GM18499 (cell line): Measurements from ENCODE around the gene KIF26B.

Experiments
- ATAC-seq: cut with Tn5 transposase; IDR thresholded peaks from one replicate; pipeline ENCODE4 v1.9.1; 2021; ENCODE audit warnings: moderate number of reproducible peaks; ENCODE audit not compliant: insufficient read depth, unreplicated experiment

KIF26B gene

DNA sequence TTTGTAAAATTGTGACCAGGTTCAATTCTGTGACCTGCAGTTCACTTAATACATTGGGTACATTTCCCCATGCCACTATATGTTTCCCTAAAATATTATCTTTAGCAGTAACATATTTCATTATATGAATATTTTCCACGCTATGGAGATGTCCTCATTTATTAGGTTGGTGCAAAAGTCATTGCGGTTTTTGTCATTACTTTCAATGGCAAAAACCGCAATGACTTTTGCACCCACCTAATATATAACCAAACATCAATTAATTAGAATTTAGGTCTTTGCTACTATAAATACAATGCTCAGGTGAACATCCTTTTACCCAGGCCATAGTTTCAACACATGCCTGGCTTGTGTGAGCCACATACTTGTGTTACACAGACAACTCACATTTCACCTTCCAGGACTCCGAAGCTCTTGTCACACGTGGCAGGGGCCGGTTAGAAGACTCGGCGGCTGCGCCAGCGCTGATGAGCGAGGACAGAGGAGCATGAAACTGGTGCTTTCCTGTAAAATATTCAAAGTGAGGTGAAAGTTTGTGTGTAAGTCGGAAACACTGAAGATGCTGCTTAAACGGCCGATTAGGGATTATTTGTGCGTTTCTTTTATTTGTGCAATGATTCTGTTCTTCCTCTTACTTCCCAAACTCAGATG lies 215.5 kb downstream of the KIF26B start:
- ATAC-seq: no peak

DNA sequence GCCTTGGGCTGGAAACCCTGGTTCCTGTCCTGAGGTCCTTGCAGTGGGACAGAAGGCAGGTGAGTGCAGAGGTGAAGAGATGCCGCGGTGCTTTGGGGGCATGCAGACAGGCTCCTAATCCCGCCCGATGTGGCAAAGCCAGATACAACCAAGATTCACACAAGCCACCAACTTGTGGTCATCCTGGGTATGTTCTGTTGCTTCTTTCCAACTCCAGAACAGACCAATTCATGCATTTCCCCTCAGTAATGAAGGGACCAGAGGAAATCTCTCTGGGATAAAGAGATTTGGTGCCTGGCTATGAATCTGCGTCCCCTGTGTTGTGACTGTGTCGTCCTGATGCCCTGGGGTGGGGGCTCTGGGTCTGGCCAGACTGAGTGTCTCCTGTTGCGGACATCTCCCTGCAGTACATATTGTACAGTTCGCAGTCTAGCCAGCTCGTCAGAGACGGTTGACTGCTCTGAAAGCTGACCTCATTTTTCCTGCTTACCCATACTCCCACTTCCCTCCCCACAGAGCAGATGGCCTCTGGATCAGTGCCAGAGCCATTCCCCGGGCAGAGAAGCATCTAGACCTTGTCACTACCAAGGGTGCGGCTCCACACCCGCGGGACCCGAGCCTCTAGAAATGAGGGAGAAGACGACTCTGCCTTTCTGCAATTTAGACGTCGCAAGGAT lies 216.3 kb downstream of the KIF26B start:
- ATAC-seq: no peak

DNA sequence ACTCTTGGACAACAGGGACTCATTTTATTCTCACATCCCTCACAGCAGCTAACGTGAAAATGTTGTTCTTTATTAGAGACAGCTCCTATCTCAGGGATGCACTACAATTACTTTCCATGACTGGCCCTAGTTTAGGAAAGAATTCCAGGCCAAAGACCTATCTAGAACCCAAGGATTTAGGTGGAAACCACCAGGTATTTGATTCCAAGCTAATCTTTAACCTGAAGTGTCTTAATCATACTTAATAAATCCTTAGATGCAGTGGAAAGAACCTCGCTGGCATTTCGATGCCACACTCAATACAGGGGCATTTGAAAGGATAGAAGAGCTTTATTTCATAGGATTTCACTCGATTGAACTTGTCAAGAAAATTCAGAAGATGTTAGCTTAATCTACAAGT lies 218.3 kb downstream of the KIF26B start:
- ATAC-seq: no peak

DNA sequence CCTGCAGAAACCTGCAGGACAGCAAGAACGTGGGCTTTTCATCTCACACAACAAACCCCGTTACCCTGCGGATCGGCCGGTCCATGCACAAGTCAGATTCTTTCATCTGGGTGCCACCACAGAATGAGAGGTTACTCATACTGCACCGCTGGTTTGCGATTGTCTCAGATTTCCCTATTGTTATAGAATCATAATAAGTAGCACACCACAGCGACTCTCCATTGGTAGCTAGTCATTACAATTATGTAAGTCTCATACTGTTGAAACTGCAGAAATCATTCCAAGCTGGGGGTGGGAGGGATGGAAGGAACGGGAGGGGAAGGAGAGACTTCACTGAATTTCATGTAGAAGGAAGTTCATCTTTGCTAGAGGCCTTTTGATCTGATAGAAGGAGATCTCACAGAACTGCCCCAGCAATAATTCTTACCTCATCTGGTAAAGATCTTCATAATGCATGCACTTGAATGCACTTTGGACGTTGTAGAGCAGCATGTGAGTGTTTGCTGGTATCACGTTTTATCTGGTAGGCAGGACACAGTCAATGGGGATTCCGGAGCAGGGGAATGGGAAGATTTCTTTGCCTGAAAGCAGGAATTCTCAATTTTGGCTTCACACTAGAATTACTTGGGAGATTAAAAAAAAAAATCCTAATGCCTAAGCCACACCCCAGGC lies 221.1 kb downstream of the KIF26B start:
- ATAC-seq: no peak

DNA sequence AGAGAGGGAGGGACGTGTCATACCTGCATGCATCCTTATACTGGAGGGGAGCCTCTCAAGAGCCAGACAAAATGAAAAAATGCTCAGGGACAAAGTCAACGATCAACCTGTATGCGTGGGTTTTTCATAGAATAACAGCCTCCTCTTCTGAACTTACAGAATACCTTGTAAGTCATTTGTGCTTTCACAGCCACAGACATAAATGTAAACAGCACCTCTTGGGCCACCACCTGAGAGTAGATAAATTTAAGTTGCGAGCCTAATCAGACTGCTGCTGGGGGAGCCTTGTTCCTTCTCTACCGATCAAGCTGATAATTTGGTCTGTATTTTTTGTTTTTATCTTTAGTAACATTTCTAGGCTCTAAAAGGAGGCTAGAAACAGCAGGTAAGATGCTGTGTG lies 223.1 kb downstream of the KIF26B start:
- ATAC-seq: no peak

DNA sequence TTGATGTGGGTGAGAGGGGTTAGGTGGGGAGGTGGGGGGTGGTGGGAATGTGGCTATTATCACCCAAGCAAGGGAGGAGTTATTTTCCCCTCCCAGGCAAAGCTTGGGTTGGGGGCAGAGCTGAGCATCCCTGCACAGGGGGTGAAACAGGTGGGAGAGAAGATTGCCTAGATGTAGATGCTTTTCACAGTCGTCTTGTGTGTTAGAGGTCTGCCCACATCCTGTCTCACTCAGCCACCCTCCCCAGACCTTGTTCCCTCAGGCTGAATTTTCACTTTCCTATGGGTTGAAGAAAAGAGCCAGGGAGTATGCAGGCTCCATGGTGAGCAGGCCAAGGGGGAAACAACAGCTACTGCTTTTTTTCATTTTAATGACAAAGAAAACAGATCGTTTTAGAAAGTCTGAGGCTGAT lies 223.5 kb downstream of the KIF26B start:
- ATAC-seq: no peak

DNA sequence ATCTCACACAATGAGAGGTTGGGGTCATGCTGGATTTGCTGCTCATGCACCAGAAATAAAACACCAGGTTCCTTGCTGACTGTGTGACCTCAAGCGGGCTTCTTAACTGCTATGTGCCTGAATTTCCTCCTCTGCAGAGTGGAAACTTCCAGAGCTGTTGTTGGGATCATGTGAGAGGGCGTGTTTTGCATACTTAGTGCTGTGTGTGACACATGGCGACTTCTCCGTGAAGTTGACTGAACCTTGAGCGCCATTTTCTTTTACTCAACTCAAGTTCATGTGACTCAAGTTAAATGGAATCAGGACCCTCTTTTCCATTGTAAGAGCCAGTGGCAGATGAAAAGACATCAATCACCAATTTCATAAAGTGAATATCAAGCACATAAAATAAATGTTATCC lies 224.0 kb downstream of the KIF26B start:
- no peak for ATAC-seq

DNA sequence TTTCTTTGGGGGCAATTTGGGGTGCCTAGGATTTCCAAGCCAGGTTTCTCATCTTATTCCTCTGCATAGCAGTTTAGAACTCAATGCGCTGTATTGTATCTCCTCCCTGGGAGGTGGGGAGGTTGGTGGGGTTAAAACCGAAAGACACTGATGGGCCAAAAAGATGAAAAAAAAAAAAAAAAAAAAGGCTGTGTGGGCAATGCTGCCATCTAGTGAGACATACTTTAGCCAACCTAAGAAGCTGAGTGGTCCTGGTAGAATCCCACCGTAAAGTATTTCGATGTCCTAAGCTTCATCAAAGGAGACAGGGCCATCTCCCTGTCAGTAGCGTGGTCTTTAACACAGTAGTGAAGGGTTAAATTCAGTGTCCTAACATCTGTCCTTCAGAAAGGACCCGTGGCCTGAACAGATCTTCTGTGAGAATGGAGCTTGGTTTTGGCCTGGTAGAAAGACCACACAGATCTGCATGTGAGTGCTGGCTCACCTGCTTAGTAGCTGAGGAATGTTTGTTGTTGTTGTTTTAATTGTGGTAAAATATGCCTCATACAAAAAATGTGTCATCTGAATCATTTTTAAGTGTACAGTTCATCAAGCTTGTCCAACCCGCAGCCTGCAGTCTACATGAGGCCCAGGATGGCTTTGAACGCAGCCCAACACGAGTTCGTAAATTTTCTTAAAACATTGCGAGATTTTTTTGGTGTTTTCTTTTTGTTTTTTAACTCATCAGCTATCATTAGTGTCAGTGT lies 226.2 kb downstream of the KIF26B start:
- no peak for ATAC-seq

DNA sequence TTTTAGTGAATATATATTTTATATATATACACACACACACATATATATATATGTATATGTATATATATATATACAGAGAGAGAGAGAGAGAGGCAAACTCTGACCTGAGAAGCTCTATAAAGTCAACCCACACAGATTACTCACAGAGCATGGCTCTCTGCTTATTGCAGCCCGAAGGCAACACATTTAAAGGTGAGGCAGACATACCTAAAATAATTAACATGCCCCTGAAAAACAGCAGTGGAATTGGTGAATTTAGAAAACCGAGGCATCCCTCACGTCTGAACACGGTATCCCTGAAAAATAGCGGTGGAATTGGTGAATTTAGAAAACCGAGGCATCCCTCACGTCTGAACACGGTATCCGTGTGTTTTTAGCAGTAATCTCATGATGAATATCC lies 228.2 kb downstream of the KIF26B start:
- no peak for ATAC-seq

DNA sequence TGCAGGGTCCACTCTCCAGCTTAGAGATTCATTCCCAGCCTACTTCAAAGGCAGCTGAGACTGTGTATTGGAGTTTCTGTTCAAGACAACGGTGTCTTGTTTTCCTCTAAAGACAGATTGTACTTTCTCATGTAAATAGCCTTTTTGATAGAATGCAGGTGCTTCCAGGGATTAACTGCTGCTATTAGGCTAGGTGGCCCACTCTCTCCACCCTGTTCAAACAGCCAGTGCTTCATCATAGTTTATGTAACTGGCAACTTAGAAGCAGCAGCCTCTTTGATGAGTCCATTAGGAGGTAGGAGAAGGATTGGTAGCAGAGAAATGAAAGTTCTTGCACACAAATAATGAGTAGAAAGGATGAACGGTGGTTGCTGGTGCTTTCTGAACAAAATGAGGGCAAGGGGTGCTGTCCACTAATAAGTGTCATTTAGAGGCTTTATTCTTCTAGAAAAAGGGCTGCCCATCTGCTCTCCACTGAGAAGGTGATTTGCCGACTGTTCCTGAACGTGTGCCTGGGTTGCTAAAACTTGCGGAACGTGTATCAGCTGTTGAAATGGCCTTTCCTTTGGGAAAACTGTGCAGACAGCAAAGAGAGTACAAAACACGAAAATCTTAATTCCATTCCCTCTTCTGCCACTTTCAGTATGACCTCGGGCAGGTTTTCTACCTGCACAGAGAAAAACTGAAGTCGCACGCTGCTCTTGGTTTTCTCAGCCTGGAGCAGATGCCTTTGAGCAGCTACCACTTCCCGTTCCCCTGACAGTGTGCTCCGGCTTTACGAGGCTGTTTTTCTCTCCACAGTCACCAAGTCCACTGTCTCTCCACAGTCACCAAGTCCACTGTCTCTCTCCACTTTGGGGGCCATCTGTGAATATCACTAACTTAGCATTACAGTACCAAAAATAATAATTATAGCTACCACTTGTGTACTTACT lies 228.9 kb downstream of the KIF26B start:
- no peak for ATAC-seq

DNA sequence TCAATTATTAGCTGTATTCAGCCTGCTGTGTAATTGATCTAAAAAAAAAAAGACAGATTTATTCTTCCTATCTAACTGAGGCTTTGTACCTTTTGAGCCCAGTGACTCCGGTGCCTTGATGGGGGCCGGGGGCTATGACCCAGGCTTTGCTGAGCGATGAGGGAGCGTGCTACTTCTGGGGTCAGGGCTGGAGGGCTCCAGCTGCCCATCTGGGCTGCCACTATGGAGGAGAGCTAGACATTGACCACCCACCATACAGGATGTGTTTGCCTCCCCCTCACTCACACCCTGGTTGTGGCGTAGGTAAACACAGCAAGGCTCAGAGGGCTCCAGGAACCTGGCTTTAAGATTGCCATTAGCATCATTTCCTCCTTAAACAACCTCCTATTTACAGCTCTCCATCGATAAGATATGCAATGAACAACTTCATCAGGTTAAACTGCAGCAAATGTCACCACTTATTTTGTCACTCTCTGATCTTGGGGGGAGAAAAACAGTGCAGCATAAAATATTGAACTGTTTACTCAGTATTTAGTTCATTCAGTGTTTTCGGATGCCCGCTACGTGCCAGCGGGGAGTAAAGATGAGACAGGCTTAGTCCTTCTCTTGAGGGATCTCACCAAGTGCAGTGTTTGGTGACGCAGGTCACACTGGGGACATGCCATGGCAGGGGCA lies 231.6 kb downstream of the KIF26B start:
- no peak for ATAC-seq

DNA sequence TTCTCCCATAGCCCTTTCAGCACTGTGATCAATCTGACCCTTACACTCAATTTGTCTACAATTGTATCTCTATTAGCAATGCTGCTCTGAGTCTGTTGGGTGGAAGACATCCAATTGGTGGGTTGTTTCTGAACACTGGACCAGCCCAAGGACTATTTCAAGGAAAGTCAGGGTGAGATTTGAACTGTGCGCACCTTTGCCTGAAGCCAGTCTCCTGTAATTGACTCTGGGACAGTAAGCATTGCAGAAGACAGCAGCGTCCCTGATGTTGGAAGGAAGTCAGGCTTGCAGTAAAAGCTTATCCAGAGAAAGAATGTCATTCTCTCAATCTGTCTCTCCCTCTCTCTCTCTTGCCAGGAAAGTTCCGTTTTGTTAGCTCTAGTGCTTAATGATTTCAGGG lies 233.9 kb downstream of the KIF26B start:
- no peak for ATAC-seq

DNA sequence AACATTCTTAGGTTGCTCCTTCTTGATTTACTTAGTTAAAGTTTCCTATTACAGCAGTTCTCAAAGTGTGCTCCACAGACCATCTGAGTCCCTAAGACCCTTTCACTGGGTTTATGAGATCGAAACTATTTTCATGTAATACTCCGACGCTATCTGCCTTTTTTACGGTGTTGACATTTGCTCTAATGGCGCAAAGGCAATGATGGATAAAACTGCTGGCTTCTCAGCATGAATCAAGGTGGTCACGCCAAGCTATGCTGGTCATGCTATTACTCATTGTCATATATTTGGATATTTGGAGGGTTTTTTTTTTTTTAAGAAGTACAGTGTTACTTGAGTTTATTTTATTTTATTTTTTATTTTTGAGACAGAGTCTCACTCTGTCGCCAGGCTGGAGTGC lies 235.1 kb downstream of the KIF26B start:
- no peak for ATAC-seq

DNA sequence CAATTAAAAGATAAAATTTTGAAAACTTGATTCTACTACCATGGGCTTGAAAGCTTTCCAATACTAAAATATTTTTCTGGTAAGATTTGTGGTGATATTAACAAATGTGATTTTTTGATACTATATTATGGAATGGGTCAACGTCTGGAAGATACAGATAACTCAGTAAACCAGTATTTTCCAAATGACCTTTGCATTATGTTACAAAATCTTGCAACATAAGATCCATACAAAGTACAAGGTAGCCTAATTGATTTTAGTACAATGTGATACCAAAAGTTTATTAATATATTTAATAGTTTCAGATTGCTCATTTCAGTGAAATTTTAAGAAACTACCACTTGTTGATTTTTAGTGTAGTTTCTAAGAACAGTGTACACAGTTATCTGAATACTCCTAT lies 236.2 kb downstream of the KIF26B start:
- ATAC-seq: no peak

DNA sequence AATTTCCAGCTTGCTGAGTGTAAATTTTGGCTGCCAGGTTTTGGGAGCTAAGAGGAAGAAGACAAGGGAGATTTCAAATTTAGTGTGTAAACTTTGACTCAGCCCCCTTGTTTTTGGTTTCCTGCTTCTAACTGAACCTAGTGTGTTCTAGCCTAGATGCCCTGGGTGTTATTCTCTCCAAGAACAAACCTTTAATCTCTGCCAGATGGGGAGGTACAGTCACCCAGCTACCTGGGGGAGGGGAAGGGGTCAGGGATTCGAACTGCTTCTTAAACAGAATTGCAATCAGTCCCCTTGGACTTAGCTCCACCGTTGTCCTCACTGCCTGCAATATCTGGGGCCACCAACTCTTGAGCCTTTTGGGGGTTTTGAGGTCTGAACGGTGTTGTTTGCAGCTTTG lies 238.9 kb downstream of the KIF26B start:
- no peak for ATAC-seq

DNA sequence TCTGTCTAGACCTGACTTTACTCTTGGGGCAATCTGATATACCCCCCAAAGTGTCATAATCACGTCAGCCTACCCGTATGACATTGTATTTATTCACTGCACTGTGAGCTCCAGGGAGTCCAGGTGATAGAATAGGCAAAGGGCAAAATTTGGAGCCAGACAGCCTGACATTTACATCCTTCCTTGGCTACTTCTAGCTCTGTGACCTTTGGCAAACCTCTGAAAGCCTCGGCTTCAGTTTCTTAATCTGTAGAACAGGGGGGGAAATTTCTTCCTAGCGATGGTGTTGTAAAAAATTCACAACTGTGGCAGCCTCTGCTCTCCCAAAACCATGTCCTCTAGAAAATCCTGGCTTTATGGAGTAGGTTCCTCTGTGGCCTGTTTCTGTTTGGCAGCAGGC lies 240.9 kb downstream of the KIF26B start:
- ATAC-seq: no peak

DNA sequence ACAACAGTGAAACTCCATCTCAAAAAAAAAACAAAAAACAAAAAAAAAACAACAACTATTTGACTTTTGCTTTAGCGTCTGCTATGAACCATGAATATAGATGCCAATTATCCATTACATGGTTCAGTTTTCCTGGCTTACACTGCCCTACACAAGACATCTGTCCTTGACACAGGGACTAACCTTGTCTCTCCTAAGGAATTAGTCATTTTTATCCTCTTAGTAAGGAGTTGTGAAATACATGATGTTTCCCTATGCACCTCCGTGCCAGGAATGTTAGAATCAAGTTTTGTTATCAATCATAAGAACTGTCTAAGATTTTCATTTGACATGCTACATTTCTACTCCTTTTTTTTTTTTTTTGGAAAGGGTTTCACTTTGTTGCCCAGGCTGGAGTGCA lies 241.8 kb downstream of the KIF26B start:
- ATAC-seq: no peak

DNA sequence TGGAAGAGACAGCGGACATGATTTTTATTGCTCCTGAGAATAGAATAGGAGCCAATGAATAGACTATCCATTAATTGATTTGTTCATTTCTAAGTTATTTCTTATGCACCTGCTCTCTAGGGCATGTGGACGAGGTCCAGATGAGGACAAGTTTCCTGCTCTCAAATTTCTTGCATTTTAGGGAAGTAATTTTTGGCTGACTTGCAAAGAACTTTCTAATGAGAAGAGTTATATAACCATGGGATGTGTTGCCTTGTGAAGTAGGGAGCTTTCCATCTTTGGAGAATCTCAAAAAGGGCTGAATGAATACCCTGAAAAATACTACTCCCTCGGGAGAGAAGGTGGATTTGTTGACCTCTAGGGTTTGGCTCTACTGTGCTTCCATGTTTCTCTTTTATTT lies 243.0 kb downstream of the KIF26B start:
- no peak for ATAC-seq

DNA sequence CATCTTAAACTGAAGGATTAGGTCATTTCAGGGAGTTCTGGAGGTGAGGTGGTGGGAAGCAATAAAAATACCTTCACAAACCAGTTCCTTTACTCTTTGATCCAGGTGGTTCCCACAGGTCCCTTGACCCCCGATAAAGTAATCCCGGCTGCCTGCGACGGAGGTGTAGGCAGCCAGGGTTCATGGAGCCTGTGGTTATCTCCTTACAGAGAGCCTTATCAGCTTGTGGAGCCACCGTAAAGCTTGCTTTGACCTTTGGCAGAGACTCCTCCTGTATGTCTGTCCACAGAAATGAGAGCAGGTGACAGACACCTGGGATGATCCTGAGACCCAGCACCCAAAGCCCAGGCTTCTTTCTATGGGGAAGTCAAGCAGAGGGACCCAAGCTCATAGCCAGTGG lies 243.4 kb downstream of the KIF26B start:
- no peak for ATAC-seq
